GM12864 (cell line): Measurements from ENCODE around the gene UBE2QL1.

ENCODE experiments used
- DNase-seq: peaks from one replicate; pipeline ENCODE4 v3.0.0-alpha.2; 2011; ENCODE audit warnings: low read depth
- H3K4me3 ChIP-seq: 2 replicates; pipeline ENCODE4 v1.5.1; 2011; ENCODE audit warnings: mild to moderate bottlenecking, low read depth, low read length, control low read depth
- TF ChIP-seq, protein P1 (sequence below): IDR thresholded peaks from 2 replicates; pipeline ENCODE4 v1.5.1; 2011; ENCODE audit warnings: low read depth, mild to moderate bottlenecking, moderate library complexity, low read length, control low read depth, inconsistent platforms; ENCODE audit errors: missing control alignments

Gene UBE2QL1

GRCh38 chr5:6405591-6405990 lies 43.1 kb upstream of the UBE2QL1 start:
- DNase-seq: no peak
- H3K4me3 ChIP-seq: no peak overlapping the region
- TF ChIP-seq, protein P1, sequence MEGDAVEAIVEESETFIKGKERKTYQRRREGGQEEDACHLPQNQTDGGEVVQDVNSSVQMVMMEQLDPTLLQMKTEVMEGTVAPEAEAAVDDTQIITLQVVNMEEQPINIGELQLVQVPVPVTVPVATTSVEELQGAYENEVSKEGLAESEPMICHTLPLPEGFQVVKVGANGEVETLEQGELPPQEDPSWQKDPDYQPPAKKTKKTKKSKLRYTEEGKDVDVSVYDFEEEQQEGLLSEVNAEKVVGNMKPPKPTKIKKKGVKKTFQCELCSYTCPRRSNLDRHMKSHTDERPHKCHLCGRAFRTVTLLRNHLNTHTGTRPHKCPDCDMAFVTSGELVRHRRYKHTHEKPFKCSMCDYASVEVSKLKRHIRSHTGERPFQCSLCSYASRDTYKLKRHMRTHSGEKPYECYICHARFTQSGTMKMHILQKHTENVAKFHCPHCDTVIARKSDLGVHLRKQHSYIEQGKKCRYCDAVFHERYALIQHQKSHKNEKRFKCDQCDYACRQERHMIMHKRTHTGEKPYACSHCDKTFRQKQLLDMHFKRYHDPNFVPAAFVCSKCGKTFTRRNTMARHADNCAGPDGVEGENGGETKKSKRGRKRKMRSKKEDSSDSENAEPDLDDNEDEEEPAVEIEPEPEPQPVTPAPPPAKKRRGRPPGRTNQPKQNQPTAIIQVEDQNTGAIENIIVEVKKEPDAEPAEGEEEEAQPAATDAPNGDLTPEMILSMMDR: no peak

DNA sequence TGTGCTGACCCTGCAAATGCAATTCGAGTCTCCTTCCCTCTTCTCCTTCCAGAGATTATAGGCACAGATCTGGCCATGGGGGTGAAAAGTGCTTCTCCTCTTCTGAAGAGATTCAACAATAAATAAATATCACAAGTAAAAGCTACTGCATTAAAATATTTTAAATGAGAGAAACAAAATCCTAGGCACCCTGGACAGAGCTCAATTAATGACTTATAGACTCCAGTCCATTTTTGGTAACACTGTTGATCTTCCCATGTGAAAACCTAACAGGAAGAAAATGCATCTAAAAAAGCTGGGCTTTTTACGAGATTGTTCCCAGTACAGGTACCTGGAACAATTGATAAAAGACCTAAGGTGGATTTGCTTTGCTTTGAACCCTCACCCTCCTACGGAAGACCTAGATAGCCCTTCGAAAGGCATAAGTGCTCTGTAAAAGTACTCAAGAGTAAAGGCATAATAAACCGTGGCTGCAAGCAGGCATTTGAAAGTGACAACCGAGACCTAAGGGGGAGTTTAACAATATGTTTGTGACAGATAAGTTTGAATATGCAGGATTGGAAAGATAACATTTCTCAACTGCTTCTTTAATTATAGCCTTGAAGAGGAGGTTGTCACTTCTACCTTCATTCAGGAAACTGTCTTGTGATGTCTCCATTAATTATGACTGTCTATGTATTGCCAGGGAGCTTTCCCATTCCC lies 41.0 kb upstream of the UBE2QL1 start:
- no peak for DNase-seq
- TF ChIP-seq, protein P1: no peak
- no peak overlapping the region for H3K4me3 ChIP-seq

DNA sequence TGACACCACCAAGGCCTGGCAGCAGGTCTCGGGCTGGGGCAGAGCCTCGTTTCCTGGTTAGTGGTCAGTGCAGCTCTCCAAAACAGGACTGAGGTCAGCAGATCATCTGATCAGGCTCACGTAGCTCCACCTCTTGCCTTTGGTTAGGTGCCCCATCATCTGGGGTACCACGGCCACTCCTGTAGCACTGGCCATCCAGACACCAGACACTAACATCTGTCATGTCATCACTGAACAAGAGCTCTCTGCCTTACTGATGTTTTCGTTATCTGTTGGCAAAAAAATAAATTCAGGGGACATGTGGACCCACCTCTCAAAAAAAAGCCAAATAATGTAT lies 40.4 kb upstream of the UBE2QL1 start:
- no peak for DNase-seq
- no peak overlapping the region for H3K4me3 ChIP-seq
- TF ChIP-seq, protein P1: no peak

DNA sequence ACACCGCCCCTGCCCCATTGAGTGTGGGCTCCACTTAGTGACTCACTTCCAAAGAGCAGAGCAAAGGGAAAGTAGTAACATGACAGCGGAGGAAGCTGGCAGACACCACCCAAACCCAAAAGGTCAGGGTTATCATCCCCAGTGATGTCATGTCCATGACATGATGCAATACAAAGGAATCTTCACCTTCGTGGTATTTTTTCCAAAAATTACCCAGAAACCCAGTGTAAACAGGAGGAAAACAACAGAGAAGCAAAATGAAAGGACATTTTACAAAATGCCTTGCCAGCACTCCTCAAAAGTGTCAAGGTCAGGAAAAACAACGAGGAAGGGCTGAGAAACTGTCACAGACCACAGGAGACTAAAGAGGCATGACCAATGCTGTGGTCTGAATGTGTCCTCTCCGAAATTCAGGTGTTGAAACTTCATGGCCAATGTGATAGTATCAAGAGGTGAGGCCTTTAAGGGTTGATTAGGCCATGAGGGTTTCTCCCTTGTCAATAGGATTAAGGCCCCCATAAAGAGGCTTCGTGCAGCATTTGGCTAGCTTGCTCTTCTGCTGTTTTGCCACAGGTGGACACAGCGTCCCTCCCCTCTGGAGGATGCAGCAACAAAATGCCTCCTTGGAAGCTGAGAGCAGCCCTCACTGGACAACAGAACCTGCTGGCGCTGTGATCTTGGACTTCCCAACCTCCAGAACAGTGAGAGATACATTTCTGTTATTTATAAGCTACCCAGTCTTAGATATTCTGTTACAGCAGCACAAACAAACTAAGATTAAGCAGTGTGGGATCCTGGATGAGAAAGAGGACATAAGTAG lies 39.8 kb upstream of the UBE2QL1 start:
- no peak overlapping the region for H3K4me3 ChIP-seq
- DNase-seq: no peak
- TF ChIP-seq, protein P1: no peak

- DNase-seq: no peak
- TF ChIP-seq, protein P1: no peak
- no peak overlapping the region for H3K4me3 ChIP-seq
Observed at GRCh38 chr5:6410421-6410820, 38.2 kb upstream of the UBE2QL1 start.

GRCh38 chr5:6411141-6411540 lies 37.5 kb upstream of the UBE2QL1 start:
- DNase-seq: no peak
- TF ChIP-seq, protein P1: no peak
- no peak overlapping the region for H3K4me3 ChIP-seq

GRCh38 chr5:6412811-6413210 lies 35.8 kb upstream of the UBE2QL1 start:
- no peak overlapping the region for H3K4me3 ChIP-seq
- TF ChIP-seq, protein P1: no peak
- DNase-seq: no peak
